Neural progenitor cell (in vitro differentiated cells): ENCODE measurements around the gene NKX1-2.

Experiments used
- CTCF ChIP-seq: fragments of 200-600 bp; sonication (generic); IDR thresholded peaks from 2 replicates; pipeline ENCODE4 v1.5.1; 2017; ENCODE audit warnings: antibody characterized with exemption, mild to moderate bottlenecking
- EZH2 ChIP-seq: fragments of 200-600 bp; sonication (generic); IDR thresholded peaks from 2 replicates; pipeline ENCODE4 v1.6.1; 2017; ENCODE audit warnings: antibody characterized with exemption, mild to moderate bottlenecking, moderate library complexity
- EZH2phosphoT487 ChIP-seq: fragments of 200-600 bp; sonication (generic); IDR thresholded peaks from 2 replicates; pipeline ENCODE4 v1.6.1; 2017; ENCODE audit warnings: antibody characterized with exemption

- no peak for TF ChIP-seq CTCF
- no peak for TF ChIP-seq EZH2
- no peak for TF ChIP-seq EZH2phosphoT487
Observed at GRCh38 chr10:124465003-124465776, 15.4 kb upstream of the NKX1-2 start.
